MCF 10A (cell line): ENCODE data around the gene EXPH5. TPM values are rescaled to one million over a fixed set of nuclear protein-coding genes. Genes with fewer than 3 reads are reported as not detected.

Experiments used
- BruUV-seq: library from RNA; stranded (reverse); fragments of 400-500 nt; replicated peaks from 2 replicates; lab custom pipeline; 2021; lab: Mats Ljungman, UMichigan
- CTCF ChIA-PET: fragments of 300-600 bp; sonication (Branson Sonifier 250); formaldehyde crosslinking; extraction: SDS; loops from one replicate; lab custom pipeline; 2021; ENCODE audit warnings: antibody characterized with exemption, inconsistent platforms; lab: Yijun Ruan, JAX
- POLR2A ChIA-PET: fragments of 300-600, 350-650 bp; sonication (Branson Sonifier 250); formaldehyde crosslinking; extraction: SDS; loops from one replicate; lab custom pipeline; 2020; ENCODE audit warnings: antibody characterized with exemption, inconsistent platforms; lab: Yijun Ruan, JAX
- DNase-seq: peaks from one replicate; pipeline ENCODE4 v3.0.0-alpha.2; 2018; ENCODE audit not compliant: unreplicated experiment
- H3K27ac Mint-ChIP-seq: one replicate; pipeline ENCODE4 v1.8.0; 2022; ENCODE audit warnings: mild to moderate bottlenecking, low read depth, mixed read lengths; ENCODE audit not compliant: unreplicated experiment
- H3K27me3 Mint-ChIP-seq: one replicate; pipeline ENCODE4 v1.8.0; 2022; ENCODE audit warnings: mixed read lengths; ENCODE audit not compliant: insufficient read depth, unreplicated experiment
- H3K36me3 Mint-ChIP-seq: one replicate; pipeline ENCODE4 v1.8.0; 2022; ENCODE audit warnings: mild to moderate bottlenecking, moderate library complexity, mixed read lengths; ENCODE audit not compliant: insufficient read depth, unreplicated experiment
- H3K4me1 Mint-ChIP-seq: one replicate; pipeline ENCODE4 v1.8.0; 2022; ENCODE audit warnings: mixed read lengths; ENCODE audit not compliant: insufficient read depth, unreplicated experiment
- H3K4me3 Mint-ChIP-seq: one replicate; pipeline ENCODE4 v1.8.0; 2022; ENCODE audit warnings: mild to moderate bottlenecking, moderate library complexity, mixed read lengths; ENCODE audit not compliant: unreplicated experiment
- H3K9me3 Mint-ChIP-seq: one replicate; pipeline ENCODE4 v1.8.0; 2022; ENCODE audit warnings: mixed read lengths; ENCODE audit not compliant: unreplicated experiment
- CTCF ChIP-seq: fragments of 200-600 bp; IDR thresholded peaks from one replicate; pipeline ENCODE4 v1.8.0; 2022; ENCODE audit warnings: antibody characterized with exemption, mild to moderate bottlenecking; ENCODE audit not compliant: unreplicated experiment
- intact Hi-C: fragments of 100-400 bp; cut with micrococcal nuclease; formaldehyde crosslinking; loops from 2 replicates; pipeline ENCODE4 v1.14.1; 2022
- total RNA-seq: library from RNA; stranded (reverse); gene quantifications from 2 replicates; pipeline ENCODE4 v1.2.3, GENCODE V29; 2022

Gene EXPH5
- total RNA-seq, 1 experiment from 2014 or later = 9.2 TPM

GRCh38 chr11:108636222-108636621, 42.7 kb upstream of the EXPH5 start:
- no peak overlapping the region for H3K27ac Mint-ChIP-seq
- DNase-seq = no peak
- ChIA-PET POLR2A (no interaction called here), CTCF (interaction anchor here (0.6 kb wide), 1 partner anchor 43 kb away, joined by 3 read pairs; no protein-coding TSS in a partner anchor)
- intact Hi-C loops = no loop called here
- no TSS peak for BruUV-seq
- TF ChIP-seq CTCF = no peak
- H3K4me1 Mint-ChIP-seq = no peaks in the 10 kb centered on the region
- H3K27me3 Mint-ChIP-seq = no peaks in the 10 kb centered on the region
- no peaks in the 10 kb centered on the region for H3K36me3 Mint-ChIP-seq
- H3K9me3 Mint-ChIP-seq = no peaks in the 10 kb centered on the region
- H3K4me3 Mint-ChIP-seq = no peak overlapping the region

GRCh38 chr11:108635106-108635505, 41.5 kb upstream of the EXPH5 start:
- ChIA-PET CTCF (interaction anchor here (0.7 kb wide), 1 partner anchor 13 kb away, joined by 3 read pairs; no protein-coding TSS in a partner anchor), POLR2A (no interaction called here)
- Mint-ChIP-seq H3K9me3 (no peaks in the 10 kb centered on the region), H3K4me1 (no peaks in the 10 kb centered on the region), H3K27me3 (no peaks in the 10 kb centered on the region), H3K36me3 (no peaks in the 10 kb centered on the region), H3K4me3 (no peak overlapping the region), H3K27ac (no peak overlapping the region)
- BruUV-seq = no TSS peak
- intact Hi-C loops = no loop called here
- no peak for TF ChIP-seq CTCF
- DNase-seq = no peak

- intact Hi-C loops = no loop called here
- Mint-ChIP-seq H3K27me3 (no peaks in the 10 kb centered on the region), H3K36me3 (no peaks in the 10 kb centered on the region), H3K27ac (no peak overlapping the region), H3K4me3 (no peak overlapping the region), H3K9me3 (peaks cover 7% of the 10 kb centered on the region), H3K4me1 (no peaks in the 10 kb centered on the region)
- POLR2A ChIA-PET = interaction anchor here (1.0 kb wide), 2 partner anchors 13 to 26 kb away, joined by 3 read pairs; no protein-coding TSS in a partner anchor
- DNase-seq = no peak
- CTCF ChIA-PET = interaction anchor here (0.6 to 1.2 kb wide), 4 partner anchors 17 to 292 kb away, joined by 4 to 5 read pairs (median 4); no protein-coding TSS in a partner anchor
- no TSS peak for BruUV-seq
- no peak for TF ChIP-seq CTCF
Observed at GRCh38 chr11:108632041-108632704, 38.6 kb upstream of the EXPH5 start.

- no peaks in the 10 kb centered on the region for H3K36me3 Mint-ChIP-seq
- BruUV-seq = no TSS peak
- ChIA-PET CTCF (no interaction called here), POLR2A (no interaction called here)
- H3K27ac Mint-ChIP-seq = no peak overlapping the region
- TF ChIP-seq CTCF = no peak
- H3K9me3 Mint-ChIP-seq = peaks cover 7% of the 10 kb centered on the region
- DNase-seq = no peak
- intact Hi-C loops = no loop called here
- no peaks in the 10 kb centered on the region for H3K27me3 Mint-ChIP-seq
- no peak overlapping the region for H3K4me3 Mint-ChIP-seq
- H3K4me1 Mint-ChIP-seq = no peaks in the 10 kb centered on the region
Observed at GRCh38 chr11:108629274-108629673, 35.7 kb upstream of the EXPH5 start.
